Measurements from ENCODE around the gene TNFRSF14. TPM values are rescaled to one million over a fixed set of nuclear protein-coding genes. Genes with fewer than 3 reads are reported as not detected.
A peak's percentile ranks its signal among the peaks of the same experiment; 100 is the strongest.

The TNFRSF14 gene
- total RNA-seq, 2 donors from 2014 or later = 179 to 212 TPM

DNA sequence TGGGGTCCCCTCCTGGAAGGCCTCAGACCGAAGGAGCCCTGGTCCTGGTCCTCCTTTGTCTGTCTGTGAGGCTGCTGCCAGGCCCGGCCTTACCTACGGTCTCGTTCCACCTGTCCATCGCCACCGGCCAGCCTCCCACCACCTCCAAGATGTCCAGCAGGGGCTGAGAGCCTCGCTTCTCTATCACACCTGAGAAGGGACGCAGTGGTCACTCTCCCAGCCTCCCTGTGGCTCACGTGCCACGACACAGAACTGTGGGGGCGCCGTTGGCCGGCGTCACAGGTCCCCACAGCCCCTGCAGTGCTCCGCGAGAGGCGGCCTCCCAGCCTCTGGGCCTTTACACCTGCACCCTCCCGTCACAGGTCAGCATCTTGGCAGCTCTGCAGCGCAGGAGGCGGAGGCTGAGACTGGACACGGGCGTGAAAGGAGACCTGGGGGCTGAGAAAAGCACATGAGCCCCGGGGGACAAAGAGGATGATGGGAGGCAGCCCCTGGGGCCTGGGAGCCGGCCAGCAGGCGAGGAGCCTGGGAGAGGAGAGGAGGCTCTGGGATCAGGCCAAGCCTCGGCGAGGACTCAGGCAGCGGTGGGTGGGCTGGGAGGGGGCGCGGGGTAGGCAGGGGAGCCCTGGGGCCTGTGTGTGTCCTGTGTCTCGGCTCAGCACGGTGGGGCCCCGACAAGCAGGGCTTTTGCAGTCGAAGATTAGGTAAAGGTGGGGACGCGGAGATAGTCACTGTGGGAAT, 50.9 kb downstream of the TNFRSF14 start:
- H3K27me3 Mint-ChIP-seq = peaks cover 10% of the 10 kb centered on the region
- H3K4me1 Mint-ChIP-seq = peaks cover 3% of the 10 kb centered on the region
- no peaks in the 10 kb centered on the region for H3K9me3 ChIP-seq (ENCODE audit: control insufficient read depth, low read length, poor library complexity, severe bottlenecking)
- no peaks in the 10 kb centered on the region for H3K36me3 Mint-ChIP-seq (ENCODE audit: low read depth)
- H3K4me3 Mint-ChIP-seq = no peak overlapping the region
- DNase-seq = no peak
- no peak overlapping the region for H3K27ac Mint-ChIP-seq
- ATAC-seq = no peak

GRCh38 chr1:2607641-2608091, 51.5 kb downstream of the TNFRSF14 start:
- no peak for DNase-seq
- H3K9me3 ChIP-seq (ENCODE audit: control insufficient read depth, low read length, poor library complexity, severe bottlenecking) = no peaks in the 10 kb centered on the region
- peaks cover 2% of the 10 kb centered on the region for H3K4me1 Mint-ChIP-seq
- H3K36me3 Mint-ChIP-seq (ENCODE audit: low read depth) = no peaks in the 10 kb centered on the region
- H3K27ac Mint-ChIP-seq = no peak overlapping the region
- H3K4me3 Mint-ChIP-seq = no peak overlapping the region
- ATAC-seq = no peak
- peaks cover 4% of the 10 kb centered on the region for H3K27me3 Mint-ChIP-seq

DNA sequence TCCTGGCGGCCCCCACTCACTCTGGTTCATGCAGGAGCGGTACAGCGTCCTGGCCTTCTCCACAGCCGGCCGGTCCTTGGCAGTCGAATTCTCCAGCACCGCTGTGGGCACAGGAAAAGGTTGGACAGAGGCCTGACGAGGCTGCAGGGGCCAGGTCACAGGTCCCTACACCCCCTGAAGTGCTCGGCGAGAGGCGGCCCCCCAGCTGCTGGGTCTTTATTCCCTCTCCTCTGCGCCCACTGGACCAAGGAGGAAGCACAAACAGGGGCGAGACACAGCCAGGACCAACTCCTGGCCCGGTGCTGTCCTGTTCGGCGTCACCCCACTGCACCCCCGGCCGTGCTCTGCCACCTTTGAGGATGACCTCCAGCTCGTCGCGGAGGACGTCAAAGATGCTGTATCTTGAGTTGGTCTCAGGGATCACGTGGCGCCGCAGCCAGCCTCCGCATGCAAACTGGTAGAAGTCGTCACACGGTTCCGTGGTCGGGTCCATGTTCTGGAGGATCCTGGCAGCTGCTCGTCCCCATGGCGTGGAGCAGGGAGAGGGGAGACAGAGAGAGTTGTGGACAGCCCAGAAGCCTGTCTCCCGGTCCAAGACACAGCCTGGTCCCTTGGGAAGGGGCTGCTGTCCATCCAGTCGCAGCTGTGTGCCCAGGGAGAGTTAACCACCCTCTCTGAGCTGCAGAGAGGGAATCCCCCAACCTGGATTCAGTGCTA, 53.3 kb downstream of the TNFRSF14 start:
- Mint-ChIP-seq H3K27me3 (no peaks in the 10 kb centered on the region), H3K4me3 (no peak overlapping the region), H3K27ac (no peak overlapping the region), H3K4me1 (no peaks in the 10 kb centered on the region), H3K36me3 (ENCODE audit: low read depth) (no peaks in the 10 kb centered on the region)
- DNase-seq (peak in 1 of 3 donors; percentile 6), ATAC-seq (no peak)
- H3K9me3 ChIP-seq (ENCODE audit: control insufficient read depth, low read length, poor library complexity, severe bottlenecking) = no peaks in the 10 kb centered on the region

DNA sequence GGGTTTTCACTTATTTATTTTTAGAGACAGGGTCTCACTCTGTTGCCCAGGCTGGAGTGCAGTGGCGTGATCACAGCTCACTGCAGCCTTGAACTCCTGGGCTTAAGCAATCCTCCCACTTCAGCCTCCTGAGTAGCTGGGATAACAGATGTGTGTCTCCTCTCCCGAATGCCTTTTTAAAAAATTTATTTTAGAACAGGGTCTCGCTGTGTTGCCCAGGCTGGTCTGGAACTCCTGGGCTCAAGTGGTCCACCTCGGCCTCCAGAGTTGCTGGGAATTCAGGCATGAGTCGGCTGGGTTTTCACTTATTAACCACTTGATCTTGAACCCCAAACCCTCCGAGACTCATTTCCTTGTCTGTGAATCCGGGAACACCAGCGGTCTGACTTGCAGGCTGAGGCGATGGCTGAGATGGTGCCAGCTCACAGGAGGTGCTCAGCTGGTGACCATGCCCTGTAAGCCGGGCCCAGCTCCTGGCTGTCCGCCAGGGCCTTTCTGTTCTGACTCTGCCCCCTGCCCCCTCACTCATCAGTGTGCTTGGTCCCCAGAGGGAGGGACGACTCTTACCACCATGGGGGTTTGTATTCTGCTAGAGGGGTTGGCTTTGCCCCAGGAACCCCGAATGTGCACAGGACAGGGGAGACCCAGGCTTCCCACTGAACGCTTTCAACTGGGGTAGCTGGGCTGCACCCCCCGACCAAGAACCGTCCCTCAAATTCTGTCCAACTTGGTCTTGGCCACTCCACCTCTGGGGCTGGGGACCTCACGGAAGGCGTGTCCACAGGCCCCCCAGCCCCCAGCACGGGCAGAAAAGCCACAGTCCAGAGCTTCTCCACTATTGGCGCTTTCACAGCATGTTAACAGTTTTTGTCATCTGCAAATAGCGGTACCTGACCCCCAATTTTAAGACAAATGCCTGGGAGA, 54.1 kb downstream of the TNFRSF14 start:
- Mint-ChIP-seq H3K4me3 (no peak overlapping the region), H3K36me3 (ENCODE audit: low read depth) (no peaks in the 10 kb centered on the region), H3K27ac (no peak overlapping the region), H3K27me3 (no peaks in the 10 kb centered on the region), H3K4me1 (no peaks in the 10 kb centered on the region)
- DNase-seq = peak in 1 of 3 donors; percentile 7
- no peak for ATAC-seq
- H3K9me3 ChIP-seq (ENCODE audit: control insufficient read depth, low read length, poor library complexity, severe bottlenecking) = peaks cover 4% of the 10 kb centered on the region

GRCh38 chr1:2611031-2611501, 54.9 kb downstream of the TNFRSF14 start:
- Mint-ChIP-seq H3K4me3 (no peak overlapping the region), H3K27me3 (no peaks in the 10 kb centered on the region), H3K36me3 (ENCODE audit: low read depth) (no peaks in the 10 kb centered on the region), H3K27ac (no peak overlapping the region), H3K4me1 (no peaks in the 10 kb centered on the region)
- peaks cover 4% of the 10 kb centered on the region for H3K9me3 ChIP-seq (ENCODE audit: control insufficient read depth, low read length, poor library complexity, severe bottlenecking)
- DNase-seq (peak in 1 of 3 donors; percentile 7), ATAC-seq (peak; percentile 36)

GRCh38 chr1:2611621-2612437, 55.7 kb downstream of the TNFRSF14 start:
- ATAC-seq (no peak), DNase-seq (peak in 1 of 3 donors; percentile 4)
- Mint-ChIP-seq H3K27me3 (no peaks in the 10 kb centered on the region), H3K36me3 (ENCODE audit: low read depth) (no peaks in the 10 kb centered on the region), H3K4me1 (no peaks in the 10 kb centered on the region), H3K4me3 (no peak overlapping the region), H3K27ac (no peak overlapping the region)
- peaks cover 4% of the 10 kb centered on the region for H3K9me3 ChIP-seq (ENCODE audit: control insufficient read depth, low read length, poor library complexity, severe bottlenecking)

DNA sequence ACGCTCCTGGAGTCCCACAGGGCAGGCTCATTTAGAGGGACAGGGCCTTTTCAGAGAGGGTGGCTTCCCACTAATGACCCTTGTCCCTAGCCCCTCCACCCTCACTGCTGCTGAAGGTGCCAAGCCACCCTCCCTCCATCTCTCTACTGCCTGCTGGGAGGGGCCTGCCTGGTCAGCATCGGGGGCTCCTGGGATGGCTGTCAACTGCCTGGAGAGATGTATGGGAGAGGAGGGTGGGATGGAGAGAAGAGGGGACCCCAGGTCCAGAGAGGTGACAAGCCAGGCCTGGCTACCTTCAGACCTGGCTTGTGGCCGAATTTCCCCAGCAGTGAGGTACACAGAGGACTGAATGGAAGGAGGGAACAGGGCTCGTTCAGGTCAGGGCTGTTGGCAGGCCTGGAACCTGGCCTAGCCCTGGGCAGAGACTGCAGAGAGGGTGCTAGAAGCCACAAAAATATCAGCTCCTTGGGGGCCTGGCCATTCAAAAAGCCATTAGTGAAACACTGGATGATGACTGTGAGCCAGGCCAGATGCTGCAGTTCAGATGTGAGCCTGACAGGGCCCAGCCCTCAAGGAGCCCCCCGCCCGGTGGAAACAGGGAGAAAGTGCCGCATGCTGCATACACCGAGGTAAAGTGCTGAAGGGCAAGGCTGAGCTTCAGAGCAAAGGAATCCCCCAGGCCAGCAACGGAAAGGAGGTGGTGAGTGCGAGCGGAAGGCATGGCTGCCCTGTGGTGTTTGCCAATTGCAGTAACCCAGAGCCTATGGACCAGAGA, 56.6 kb downstream of the TNFRSF14 start:
- no peak overlapping the region for H3K27ac Mint-ChIP-seq
- peaks cover 4% of the 10 kb centered on the region for H3K9me3 ChIP-seq (ENCODE audit: control insufficient read depth, low read length, poor library complexity, severe bottlenecking)
- no peak for DNase-seq

More for the DNA sequence above, 56.6 kb downstream of the TNFRSF14 start:
- H3K36me3 Mint-ChIP-seq (ENCODE audit: low read depth) = no peaks in the 10 kb centered on the region
- ATAC-seq = no peak
- no peaks in the 10 kb centered on the region for H3K4me1 Mint-ChIP-seq
- H3K27me3 Mint-ChIP-seq = no peaks in the 10 kb centered on the region
- no peak overlapping the region for H3K4me3 Mint-ChIP-seq

Other genes starting within 250 kb of the TNFRSF14 start
- gene MORN1, start 164.8 kb upstream of the TNFRSF14 start, total RNA-seq = 1 to 10 TPM; 7.0 to 8.4 TPM
- 10 to 100 TPM; 68.4 to 70.0 TPM for gene RER1, start 164.5 kb upstream of the TNFRSF14 start, total RNA-seq
- 1 to 10 TPM; 7.3 to 8.3 TPM for gene PEX10, start 143.8 kb upstream of the TNFRSF14 start, total RNA-seq
- gene PLCH2, start 80.1 kb upstream of the TNFRSF14 start, total RNA-seq = 10 to 100 TPM; 30.0 to 39.3 TPM
- gene PANK4, start 29.8 kb upstream of the TNFRSF14 start, total RNA-seq = 10 to 100 TPM; 47.9 to 53.5 TPM
- gene HES5, start 26.1 kb upstream of the TNFRSF14 start, total RNA-seq = not detected
- gene PRXL2B, start 30.4 kb downstream of the TNFRSF14 start, total RNA-seq = 10 to 100 TPM; 17.6 to 18.5 TPM
- gene MMEL1, start 76.6 kb downstream of the TNFRSF14 start, total RNA-seq = 1 to 10 TPM in 1 of 2 donors, under 1 TPM in 1; 0.94 to 3.8 TPM
- 1 to 10 TPM in 1 of 2 donors, under 1 TPM in 1; 0.94 to 1.1 TPM for gene TTC34, start 245.3 kb downstream of the TNFRSF14 start, total RNA-seq

Data from T-helper 17 cell (primary cell).